ENCODE data around the gene AMOTL1.

GRCh38 chr11:94806014-94806413 is 37.9 kb downstream of the AMOTL1 start:
- TF ChIP-seq EZH2 (IDR thresholded peaks at IDR 0.05) (no peak), POLR2AphosphoS5 (IDR thresholded peaks at IDR 0.05; ENCODE audit: borderline replicate concordance, low read depth, low read length) (no peak)

Data from SK-N-MC (cell line).